NCI-H187 (cell line): ENCODE data around the gene POLR2F.

Experiments used
- DNase-seq, 2 experiments: peaks; one replicate each; lab custom pipeline; 2025; lab: John Stamatoyannopoulos, UW

POLR2F gene

DNA sequence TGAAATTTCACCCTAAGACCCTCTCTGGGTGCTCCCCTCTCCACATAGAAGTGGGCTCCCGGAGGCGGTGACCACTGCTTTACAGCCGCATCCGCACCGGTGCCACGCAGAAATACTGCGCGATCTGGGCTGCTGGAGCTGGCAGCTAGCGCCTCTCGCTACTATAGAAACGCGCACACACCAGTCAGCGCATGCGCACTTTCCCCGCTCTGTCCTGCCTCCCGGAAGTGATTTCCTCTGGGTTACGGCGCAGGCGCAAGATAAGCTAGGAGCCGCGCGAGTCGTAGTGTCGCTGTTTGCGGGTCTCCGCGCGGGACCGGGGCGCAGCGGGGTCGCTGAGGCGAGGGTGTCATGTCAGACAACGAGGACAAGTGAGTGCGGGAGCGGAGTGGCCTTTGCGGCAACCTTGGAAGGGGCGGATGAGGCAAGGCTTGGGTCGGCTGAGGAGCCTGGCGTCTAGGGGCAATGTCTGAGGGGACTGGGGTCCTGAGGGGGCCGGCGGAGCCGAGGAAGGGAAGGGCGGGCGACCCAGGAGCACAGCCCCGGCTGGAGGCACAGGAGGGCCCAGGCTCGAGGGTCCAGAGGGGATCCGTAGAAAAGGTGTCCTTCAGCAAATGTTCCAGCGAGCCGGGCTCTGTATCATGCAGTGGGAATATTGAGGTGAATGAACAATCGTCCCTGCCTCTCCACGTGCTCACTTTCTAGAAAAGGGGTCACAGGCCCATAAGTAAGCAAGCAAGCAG lies at the start of gene POLR2F, which contains the start of gene C22orf23:
Gene POLR2F, plus strand, starts transcription at position 263 of the 743 bp plus-strand sequence. Its CDS starts 89 bp downstream, at position 352.
Gene C22orf23, minus strand, starts transcription at position 165 of the 743 bp plus-strand sequence. CDS start 452 bp downstream, outside the sequence.
- DNase-seq: peak; percentile 67 to 69

DNA sequence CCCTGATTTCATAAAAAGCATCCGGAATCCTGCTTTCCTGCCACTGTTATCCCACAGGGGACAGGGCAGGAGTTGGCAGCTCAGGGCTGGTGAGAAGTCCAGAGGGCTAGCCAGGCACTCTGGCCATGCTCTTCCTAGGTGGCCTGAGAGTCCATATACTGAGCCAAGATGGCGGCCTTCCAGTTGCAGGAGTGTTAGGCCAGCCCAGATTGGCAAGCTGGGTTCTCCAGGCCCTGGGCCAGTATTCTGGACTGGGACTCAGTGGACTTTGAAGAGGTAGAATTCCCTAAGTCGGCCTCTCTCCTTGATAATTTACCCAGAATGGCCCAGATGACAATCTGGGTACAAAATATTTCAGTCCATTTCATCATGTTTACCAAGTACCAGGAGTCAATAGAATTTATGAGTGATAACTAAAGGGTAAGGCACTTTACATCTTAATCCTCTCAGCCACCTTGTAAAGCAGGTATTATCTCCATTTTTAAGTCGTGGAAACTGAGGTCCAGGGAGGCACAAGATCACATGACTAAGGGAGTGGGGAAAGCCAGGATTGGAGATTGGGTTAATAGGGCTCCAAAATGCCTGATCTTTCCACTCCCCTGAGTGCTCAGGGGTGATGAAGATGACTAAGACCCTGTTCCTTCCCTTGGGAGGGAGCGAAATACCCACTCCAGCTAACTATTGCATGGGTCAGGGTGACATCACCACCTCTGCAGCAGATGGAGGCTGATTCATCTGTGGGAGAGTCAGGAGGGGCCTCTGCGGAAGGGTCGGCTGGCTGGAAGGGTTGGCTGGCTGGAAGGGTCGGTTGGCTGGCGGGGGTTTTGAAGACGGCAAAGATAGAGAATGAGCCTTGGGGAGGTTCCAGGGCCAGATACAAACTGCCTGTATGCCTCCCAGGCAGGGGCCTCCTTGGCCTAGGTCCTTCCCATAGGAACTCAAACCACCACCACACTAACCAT lies 48.6 kb upstream of the POLR2F start:
- DNase-seq: no peak

DNA sequence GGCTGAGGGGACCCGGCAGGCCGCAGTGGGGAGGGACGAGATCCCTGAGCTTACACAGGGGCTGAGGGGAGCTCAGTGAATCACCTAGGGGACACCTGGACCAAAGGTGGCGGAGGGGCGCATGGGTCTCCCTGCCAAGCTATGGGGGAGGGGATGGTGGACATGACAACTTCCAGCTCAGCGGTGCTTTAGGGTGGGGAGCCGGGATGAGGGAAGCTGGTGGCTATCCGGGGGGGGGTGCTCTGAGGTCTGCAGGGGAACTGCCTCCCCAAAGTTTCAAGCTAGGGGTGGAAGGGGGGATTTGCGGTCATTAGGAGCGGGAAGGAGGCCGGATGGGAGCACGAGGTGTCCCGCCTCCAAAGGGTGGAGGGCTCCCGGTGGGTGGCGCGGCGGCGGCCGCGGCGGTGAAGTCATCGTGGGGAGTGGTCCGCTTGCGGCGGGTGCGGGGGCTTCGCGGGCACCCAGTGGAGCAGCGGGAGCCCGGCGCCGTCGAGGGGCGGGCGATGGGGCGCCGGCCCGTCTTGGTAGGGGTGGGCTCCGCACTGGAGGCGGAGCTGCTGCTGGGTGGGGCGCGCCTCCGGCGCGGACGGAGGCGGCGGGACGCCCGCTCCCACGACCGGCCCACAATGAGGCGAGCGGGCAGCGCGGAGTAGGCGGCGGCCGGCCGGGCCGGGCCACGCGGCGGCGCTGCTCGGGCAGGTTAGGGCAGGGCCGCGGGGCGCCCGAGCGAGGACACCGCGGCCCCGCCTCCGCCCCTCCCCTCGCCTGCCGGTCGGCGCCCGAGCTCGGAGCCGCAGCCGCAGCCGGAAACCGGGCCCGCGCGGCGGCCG lies 47.8 kb upstream of the POLR2F start, which contains the start of gene MICALL1:
Gene MICALL1, plus strand, starts transcription at position 764 of the 830 bp plus-strand sequence. CDS start 126 bp downstream, outside the sequence.
- DNase-seq: peak in 1 of 2 experiments; percentile 22

DNA sequence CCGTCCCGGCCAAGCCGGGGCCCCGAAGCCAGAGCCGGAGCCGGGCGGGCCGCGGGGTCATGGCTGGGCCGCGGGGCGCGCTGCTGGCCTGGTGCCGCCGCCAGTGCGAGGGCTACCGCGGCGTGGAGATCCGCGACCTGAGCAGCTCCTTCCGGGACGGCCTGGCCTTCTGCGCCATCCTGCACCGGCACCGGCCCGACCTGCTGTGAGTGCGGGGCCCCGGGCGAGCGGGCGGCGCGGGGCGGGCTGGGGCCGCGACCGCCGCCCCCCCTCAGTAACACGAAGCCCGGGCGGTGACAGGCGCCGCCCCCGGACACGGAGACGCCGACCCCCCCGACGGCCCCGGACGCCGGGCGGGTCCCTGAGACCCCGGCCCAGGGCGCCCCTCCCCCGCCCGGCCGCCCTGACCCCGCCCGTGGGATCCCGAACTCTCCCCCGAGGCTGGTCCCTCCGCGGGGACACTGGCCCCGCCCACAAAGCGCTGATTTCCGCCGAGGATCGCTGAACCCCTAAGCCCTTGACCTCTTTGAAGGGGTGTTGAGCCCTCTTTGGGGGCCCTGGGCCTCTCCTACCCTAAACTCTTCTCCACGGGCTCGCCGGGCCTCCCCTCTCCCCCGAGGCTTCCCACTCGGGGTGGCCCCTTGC lies 47.0 kb upstream of the POLR2F start:
- no peak for DNase-seq

DNA sequence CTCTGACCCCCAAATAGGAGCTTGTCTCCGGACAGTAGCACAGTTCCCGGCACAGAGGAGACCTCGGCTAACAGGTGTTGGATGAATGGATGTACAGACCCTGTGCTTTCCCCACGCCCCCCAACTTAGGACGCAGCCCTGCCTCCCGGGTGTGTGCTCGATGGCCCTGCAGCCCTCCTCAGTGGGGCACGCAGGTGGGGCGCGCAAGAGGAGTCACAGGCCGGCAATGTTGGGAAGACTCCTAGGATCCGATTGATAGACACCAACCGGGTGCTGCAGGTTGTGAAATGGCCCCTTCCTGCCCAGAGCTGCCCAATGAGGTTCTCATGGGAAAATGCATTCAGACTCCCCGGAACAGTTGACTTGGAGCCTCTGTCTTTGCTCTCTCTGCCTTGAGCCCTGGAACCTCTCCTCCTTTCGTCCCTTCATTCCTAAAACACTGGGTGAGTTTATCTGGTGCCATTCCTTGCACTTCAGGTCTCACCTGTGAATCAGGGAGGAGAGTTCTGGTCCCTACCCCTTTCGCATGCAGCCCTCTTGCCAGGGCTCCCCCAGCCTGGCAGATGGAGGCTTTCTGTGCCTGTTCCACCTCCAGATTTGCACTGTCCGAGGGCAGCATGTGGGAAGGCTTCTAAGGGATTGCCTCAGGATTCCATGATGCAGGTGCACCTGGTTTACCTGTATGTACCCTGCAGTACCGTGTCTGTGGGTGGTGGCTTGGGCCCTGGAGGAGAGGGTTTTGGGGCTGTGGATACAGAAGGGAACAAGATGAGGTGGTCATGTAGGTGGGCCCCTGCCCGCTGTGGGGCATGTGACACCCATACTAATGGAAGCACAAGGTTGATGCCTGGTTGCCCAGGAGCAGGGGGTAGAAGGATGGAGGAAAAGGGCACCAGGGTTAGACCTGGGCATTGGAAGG lies 46.2 kb upstream of the POLR2F start:
- DNase-seq: no peak

DNA sequence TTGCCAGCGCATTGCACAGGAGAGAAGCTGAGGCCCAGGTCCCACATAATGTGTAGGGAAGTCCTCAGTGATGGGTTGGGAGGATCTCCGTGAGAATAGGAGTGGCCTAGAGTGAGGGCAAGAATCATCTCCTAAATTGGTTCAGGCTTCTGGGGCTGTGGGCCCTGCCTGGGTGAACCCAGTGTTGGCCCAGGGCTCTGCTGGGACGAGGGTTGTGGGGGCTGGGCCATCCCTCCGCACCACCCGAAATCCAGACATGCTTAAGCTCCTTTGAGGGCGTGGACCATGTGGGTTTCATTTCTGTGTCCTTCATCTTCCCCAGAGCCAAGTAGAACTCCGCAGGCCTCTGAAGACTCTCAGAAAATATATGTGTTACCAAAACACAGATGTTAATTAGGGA lies 43.7 kb upstream of the POLR2F start:
- DNase-seq: no peak

DNA sequence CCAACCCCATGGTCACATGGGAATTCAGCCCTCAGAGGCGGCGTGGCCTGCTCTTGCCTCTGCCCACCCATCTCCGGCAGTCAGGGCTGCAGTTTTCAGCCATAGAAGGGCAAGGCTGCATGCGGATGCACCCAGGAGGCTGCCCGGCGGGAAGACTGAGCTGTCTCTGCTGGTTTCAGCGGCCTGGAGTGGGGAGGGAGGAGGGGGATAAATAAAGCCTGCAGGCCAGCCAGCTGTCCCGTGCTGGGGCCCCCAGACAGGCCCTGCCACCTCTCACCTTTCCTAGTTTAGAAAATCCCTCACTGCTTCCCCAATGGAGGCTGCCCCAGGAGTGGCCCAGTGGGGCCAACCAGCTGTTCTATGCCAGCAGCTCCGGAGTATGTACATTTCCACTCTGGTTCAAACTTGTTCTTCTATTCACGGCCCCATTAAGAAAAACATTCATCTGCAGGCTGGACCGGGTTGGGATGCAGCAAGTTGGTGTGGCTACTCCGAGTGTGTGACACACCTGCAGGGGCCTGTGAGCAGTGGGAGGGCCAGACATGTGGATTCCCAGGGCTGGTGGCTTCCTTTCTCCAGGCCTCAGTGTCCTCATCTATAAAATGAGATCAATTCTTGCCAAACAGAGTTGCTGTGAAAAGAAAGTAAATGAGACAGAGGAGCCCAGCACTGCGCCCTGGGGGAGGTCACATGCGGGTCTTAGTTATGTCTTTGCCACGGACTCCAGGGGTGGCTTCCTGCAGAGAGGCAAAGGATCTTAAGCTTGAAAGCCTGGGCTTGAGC lies 42.4 kb upstream of the POLR2F start:
- DNase-seq: no peak

DNA sequence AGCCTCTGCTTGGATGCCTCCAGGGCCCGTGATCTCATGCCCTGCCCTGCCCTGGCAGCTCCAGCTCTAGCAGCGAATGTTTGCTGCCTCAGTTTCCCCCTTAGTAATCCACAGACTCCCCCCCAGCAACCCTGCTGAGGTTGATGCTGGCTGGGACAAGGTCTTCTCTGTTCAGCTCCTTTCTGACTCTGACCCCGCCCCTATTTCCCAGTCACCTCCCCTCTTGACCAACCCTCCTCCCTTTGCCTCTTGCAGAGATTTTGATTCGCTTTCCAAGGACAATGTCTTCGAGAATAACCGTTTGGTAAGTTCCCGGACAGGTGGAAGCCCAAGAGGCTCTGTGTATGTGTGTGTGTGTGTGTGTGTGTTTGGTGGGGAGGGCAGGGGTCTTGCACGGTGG lies 41.8 kb upstream of the POLR2F start:
- DNase-seq: no peak

DNA sequence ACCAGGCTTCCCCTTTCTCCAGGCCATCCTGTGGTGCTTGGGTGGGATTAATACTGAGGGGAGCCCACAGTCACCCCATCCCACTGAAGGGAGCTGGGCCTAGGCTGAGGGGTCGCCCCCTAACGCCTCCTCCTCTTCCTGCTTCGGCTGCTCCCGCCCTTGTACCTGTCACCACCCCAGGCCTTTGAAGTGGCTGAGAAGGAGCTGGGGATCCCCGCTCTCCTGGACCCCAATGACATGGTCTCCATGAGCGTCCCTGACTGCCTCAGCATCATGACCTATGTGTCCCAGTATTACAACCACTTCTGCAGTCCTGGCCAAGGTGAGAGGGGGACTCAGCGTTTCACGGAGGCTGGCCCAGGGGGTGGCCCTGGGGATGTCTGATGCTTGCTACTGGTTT lies 41.3 kb upstream of the POLR2F start:
- no peak for DNase-seq

DNA sequence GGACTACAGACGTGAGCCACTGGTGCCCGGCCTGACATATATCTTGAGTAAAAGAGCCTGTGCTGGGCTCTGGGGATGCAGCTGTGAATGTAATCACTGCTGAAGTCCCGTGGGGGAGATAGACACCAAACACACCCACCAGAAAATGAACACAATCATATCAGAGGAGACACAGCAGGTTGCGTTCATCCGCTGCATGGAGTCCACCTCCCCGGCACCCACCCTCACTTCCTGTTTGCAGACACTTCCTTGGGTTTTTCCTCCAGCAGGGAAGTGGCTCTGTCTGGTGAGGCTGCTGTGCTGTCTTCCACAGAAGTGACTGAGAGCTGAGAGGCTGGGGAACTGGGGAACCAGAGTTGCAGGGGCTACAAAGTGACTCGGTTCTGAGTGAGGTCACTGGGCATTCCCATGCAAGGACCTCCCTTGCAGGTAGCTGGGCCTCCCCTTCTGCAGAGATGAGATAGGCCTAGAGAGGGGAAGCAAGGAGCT lies 40.2 kb upstream of the POLR2F start:
- no peak for DNase-seq

DNA sequence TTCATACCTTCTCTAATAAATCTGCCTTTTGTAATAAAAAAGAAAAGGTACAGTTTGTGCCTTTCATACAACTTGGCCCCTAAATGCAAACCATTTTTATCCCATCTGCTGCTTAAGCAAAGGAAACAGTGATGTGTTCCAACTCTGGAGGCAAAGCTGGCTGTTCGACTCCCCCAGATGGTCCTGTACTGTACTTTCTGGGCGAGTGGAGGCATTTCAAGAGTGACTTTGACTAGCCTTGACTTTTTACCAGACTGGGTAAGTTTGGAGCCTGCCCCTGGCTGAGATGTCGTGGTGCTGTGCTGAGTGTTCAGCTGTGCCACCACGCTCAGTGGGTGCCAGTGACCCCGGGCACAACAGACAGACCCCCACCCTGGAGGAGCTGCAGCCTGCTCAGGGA lies 37.2 kb upstream of the POLR2F start:
- DNase-seq: no peak

DNA sequence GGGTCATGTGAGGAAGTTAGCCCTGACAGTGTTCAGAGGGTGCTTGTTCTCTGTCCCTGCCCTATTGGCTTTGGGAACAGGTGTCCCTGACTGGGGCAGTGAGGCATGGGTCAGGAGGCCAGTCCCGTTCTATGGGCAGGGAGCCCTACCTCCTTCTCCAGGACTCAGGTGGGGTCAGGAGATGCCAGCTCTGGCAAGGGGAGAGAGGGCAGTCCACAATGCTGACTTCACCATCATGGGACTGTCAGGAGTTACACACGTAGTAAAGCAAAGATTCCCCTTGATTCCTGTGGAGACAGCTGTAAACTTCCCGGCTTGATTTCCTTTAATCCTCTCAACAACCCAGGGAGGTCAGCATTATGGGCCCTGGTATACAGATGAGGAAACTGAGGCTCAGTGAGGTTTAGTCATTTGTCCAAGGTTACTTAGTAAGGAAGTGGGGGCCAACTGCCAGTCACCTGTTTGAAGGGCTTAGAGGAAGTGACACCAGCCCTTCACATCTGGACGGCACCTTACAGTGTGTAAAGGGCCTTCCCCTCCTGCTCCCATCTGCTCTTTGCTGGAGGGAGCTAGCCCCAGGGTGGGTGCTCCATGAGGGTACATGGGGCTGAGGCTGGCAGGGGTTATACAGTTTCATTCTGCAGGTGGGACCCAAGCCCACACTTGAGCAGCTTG lies 35.5 kb upstream of the POLR2F start:
- no peak for DNase-seq

DNA sequence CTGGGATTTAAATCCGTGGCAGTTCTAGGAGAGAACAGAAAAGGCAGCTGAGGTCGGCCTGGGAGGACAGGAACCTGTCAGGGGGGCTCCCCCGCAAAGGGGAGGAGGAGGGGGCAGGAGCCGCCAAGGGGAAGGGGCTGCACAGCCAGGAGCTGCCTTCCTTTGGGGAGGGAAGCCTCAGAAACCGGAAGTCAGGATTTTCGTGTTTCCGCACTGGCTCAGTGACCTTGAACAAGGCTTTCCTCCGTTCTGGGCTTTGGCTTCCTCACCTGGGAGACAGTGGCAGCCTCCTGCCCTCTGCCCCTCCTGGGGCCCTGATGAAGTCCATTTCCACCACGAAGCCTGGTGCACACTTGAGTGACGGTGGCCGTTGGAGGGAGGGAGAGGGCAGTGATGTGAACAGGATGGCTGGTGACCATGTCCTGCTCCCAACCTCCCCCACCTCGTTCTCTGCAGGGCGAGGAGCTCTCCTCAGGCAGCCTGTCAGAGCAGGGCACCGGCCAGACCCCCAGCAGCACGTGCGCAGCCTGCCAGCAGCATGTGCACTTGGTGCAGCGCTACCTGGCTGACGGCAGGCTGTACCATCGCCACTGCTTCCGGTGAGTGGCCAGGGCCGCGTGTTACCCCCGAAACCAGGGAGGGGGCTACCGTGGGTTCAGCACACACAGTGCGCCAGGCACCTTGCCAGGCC lies 34.8 kb upstream of the POLR2F start:
- DNase-seq: no peak

DNA sequence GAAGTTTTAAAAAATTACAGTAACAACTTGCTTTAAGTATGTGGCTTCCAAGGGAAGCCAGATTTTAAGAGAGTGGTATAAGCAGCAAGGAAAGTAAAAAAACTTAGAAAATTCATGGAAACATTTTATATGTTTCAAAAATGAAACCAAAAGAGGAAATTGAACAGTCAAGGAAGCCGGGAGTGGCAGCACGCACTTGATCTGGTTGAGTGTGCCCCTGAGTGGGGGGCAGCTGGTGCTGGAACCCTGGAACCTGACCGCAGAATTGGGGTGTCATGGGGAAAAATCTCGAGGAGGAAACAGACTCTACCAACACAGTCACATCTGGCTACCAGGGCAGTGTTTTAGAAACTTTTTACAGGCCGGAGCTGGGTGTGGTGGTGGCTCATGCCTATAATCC lies 33.4 kb upstream of the POLR2F start:
- no peak for DNase-seq

DNA sequence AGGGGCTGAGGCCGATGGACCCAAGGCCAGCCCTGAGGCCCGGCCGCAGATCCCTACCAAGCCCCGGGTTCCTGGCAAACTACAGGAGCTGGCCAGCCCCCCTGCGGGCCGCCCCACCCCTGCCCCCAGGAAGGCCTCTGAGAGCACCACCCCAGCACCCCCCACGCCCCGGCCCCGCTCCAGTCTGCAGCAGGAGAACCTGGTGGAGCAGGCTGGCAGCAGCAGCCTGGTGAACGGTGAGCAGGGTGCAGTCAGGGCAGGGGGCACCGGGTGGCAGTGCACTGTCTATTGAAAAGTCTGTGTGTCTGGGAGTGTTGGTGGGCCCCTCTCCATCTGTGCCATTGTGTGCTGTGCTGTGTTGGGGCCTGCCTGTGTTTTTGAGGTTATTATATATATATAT lies 31.3 kb upstream of the POLR2F start:
- no peak for DNase-seq

DNA sequence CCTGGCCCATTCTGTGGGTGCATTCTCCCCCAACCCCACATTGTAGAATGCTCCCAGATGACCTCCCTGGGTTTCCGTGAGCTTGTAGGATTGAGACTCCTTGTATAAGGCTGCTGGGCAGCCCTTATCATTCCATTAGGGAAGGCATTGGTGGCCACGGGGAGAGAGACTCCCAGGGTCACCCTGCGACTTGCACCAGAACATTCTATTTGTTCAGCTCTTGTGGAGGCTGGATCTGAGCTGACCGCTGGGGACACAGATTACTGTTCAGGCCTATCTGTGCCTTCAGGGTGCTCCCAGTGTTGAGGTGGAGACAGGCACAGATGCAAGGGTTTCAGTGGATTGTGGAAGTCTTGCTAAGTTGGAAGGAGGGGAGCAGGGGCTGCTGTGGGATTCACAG lies 29.6 kb upstream of the POLR2F start:
- DNase-seq: no peak

DNA sequence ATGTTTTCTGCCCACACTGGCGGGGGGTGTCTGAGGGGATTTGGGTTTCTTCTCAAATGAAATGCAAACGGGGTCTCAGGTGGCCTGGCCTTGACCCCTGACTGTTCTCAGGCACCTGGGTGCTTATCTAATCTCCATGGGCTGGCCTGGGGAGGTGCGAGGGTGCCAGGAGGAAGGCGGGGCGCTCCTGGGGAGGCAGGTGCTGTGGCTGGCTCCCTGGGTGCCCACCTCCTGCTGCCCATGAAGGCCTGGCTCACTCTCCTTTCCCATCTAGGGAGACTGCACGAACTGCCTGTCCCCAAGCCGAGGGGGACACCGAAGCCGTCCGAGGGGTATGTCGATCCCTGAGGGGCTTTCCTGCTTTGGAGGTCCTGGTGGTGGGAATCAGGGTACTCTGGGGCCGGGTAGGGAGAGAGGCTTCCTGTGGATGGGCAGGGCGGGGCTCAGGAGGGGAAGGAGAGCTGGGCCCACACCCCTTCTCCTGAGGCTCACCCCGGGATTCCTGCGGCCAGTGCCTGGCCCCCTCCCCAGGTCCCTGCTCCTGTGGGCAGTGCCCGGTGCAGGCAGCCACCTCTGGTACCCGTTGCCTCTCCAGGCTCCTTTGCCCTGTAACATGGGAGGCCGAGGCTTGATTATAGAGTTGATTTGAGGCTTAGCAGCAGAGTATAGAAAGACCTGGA lies 29.0 kb upstream of the POLR2F start:
- no peak for DNase-seq
